BLaER1 (cell line): ENCODE results near the gene MEGF11.
"Not testable (repeated sequence)": the region's sequence is repeated elsewhere in the genome, so short reads cannot be mapped to it uniquely, and the experiment has no call there.

Experiments
- H3K27ac ChIP-seq: shearing (Covaris generic); formaldehyde crosslinking; 2 replicates; pipeline ENCODE4 v1.8.1; 2022
- H3K27me3 ChIP-seq: shearing (Covaris generic); formaldehyde crosslinking; 2 replicates; pipeline ENCODE4 v1.8.1; 2022
- H3K36me3 ChIP-seq: shearing (Covaris generic); formaldehyde crosslinking; 2 replicates; pipeline ENCODE4 v1.8.1; 2022
- H3K4me1 ChIP-seq: shearing (Covaris generic); formaldehyde crosslinking; 2 replicates; pipeline ENCODE4 v1.8.1; 2022
- H3K4me2 ChIP-seq: shearing (Covaris generic); formaldehyde crosslinking; 2 replicates; pipeline ENCODE4 v1.8.1; 2022
- H3K4me3 ChIP-seq: shearing (Covaris generic); formaldehyde crosslinking; 2 replicates; pipeline ENCODE4 v1.8.1; 2022
- H3K9ac ChIP-seq: shearing (Covaris generic); formaldehyde crosslinking; 2 replicates; pipeline ENCODE4 v1.8.1; 2022
- H3K9me3 ChIP-seq: shearing (Covaris generic); formaldehyde crosslinking; 2 replicates; pipeline ENCODE4 v1.8.1; 2022
- H4K20me1 ChIP-seq: shearing (Covaris generic); formaldehyde crosslinking; 2 replicates; pipeline ENCODE4 v1.8.1; 2022
- Cebpa-rat ChIP-seq: shearing (Covaris generic); IDR thresholded peaks from 2 replicates; pipeline ENCODE4 v1.8.1; 2022

MEGF11 gene

GRCh38 chr15:65979837-65980236, 273.7 kb downstream of the MEGF11 start:
- H3K4me2 ChIP-seq = peak overlapping the region; percentile 95
- no peaks in the 10 kb centered on the region for H3K36me3 ChIP-seq
- no peak for TF ChIP-seq Cebpa-rat

GRCh38 chr15:65979316-65979715, 274.2 kb downstream of the MEGF11 start:
- Histone ChIP-seq H3K9ac (peak overlapping the region; percentile 67), H3K4me1 (peaks cover 73% of the 10 kb centered on the region), H3K4me2 (peak overlapping the region; percentile 95), H3K9me3 (no peaks in the 10 kb centered on the region), H3K27ac (peak overlapping the region; percentile 80), H3K36me3 (no peaks in the 10 kb centered on the region), H3K4me3 (peak overlapping the region; percentile 52), H3K27me3 (peaks cover 6% of the 10 kb centered on the region; the same call in 1 of the 2 replicates), H4K20me1 (no peaks in the 10 kb centered on the region; the same call in 1 of the 2 replicates)
- TF ChIP-seq Cebpa-rat = no peak

More at GRCh38 chr15:65979837-65980236, 273.7 kb downstream of the MEGF11 start:
- H3K9ac ChIP-seq = peak overlapping the region; percentile 67
- H3K27me3 ChIP-seq = peaks cover 6% of the 10 kb centered on the region; the same call in 1 of the 2 replicates
- H3K4me1 ChIP-seq = peaks cover 73% of the 10 kb centered on the region
- no peaks in the 10 kb centered on the region for H3K9me3 ChIP-seq
- H4K20me1 ChIP-seq = no peaks in the 10 kb centered on the region; the same call in 1 of the 2 replicates
- H3K4me3 ChIP-seq = peak overlapping the region; percentile 52; the same call in 1 of the 2 replicates
- peak overlapping the region; percentile 80 for H3K27ac ChIP-seq

GRCh38 chr15:65978110-65978509, 275.4 kb downstream of the MEGF11 start:
- Histone ChIP-seq H3K4me3 (peak overlapping the region; percentile 52), H4K20me1 (no peaks in the 10 kb centered on the region; the same call in 1 of the 2 replicates), H3K27ac (peak overlapping the region; percentile 80), H3K36me3 (no peaks in the 10 kb centered on the region), H3K4me2 (peak overlapping the region; percentile 95), H3K9ac (peak overlapping the region; percentile 67; the same call in 1 of the 2 replicates), H3K4me1 (peaks cover 73% of the 10 kb centered on the region), H3K9me3 (no peaks in the 10 kb centered on the region), H3K27me3 (peaks cover 6% of the 10 kb centered on the region; the same call in 1 of the 2 replicates)
- TF ChIP-seq Cebpa-rat = no peak

- H3K9me3 ChIP-seq, H3K27me3 ChIP-seq, H3K27ac ChIP-seq, H3K4me3 ChIP-seq, H3K9ac ChIP-seq, H4K20me1 ChIP-seq, H3K36me3 ChIP-seq, H3K4me2 ChIP-seq: not testable (repeated sequence)
- H3K4me1 ChIP-seq = peaks cover 59% of the 10 kb centered on the region
Observed at GRCh38 chr15:65976196-65976595, 277.4 kb downstream of the MEGF11 start.

- H3K36me3 ChIP-seq = no peaks in the 10 kb centered on the region
- no peak overlapping the region for H3K4me2 ChIP-seq
- H3K4me1 ChIP-seq = peaks cover 13% of the 10 kb centered on the region; the same call in 1 of the 2 replicates
- no peaks in the 10 kb centered on the region for H3K27me3 ChIP-seq
- H3K4me3 ChIP-seq = no peak overlapping the region
- no peaks in the 10 kb centered on the region for H4K20me1 ChIP-seq
- no peak overlapping the region for H3K9ac ChIP-seq
- TF ChIP-seq Cebpa-rat = no peak
- H3K9me3 ChIP-seq = peaks cover 6% of the 10 kb centered on the region; the same call in 1 of the 2 replicates
- no peak overlapping the region for H3K27ac ChIP-seq
Observed at GRCh38 chr15:65971741-65971995, 281.9 kb downstream of the MEGF11 start.

- no peaks in the 10 kb centered on the region for H3K36me3 ChIP-seq
- H3K4me3 ChIP-seq = no peak overlapping the region
- peaks cover 10% of the 10 kb centered on the region; the same call in 1 of the 2 replicates for H3K4me1 ChIP-seq
- H3K27me3 ChIP-seq = no peaks in the 10 kb centered on the region
- no peak overlapping the region for H3K27ac ChIP-seq
- no peak for TF ChIP-seq Cebpa-rat
- H3K4me2 ChIP-seq = no peak overlapping the region
- no peaks in the 10 kb centered on the region for H4K20me1 ChIP-seq
- no peak overlapping the region for H3K9ac ChIP-seq
- H3K9me3 ChIP-seq = peaks cover 6% of the 10 kb centered on the region; the same call in 1 of the 2 replicates
Observed at GRCh38 chr15:65970937-65971740, 282.4 kb downstream of the MEGF11 start.

GRCh38 chr15:65969865-65970816, 283.4 kb downstream of the MEGF11 start:
- Histone ChIP-seq H3K27me3 (no peaks in the 10 kb centered on the region), H3K4me2 (no peak overlapping the region), H3K9ac (no peak overlapping the region), H4K20me1 (no peaks in the 10 kb centered on the region), H3K27ac (no peak overlapping the region), H3K4me1 (peaks cover 4% of the 10 kb centered on the region), H3K4me3 (no peak overlapping the region), H3K36me3 (no peaks in the 10 kb centered on the region), H3K9me3 (peaks cover 6% of the 10 kb centered on the region; the same call in 1 of the 2 replicates)
- no peak for TF ChIP-seq Cebpa-rat

- Histone ChIP-seq H3K4me3 (no peak overlapping the region), H3K9me3 (peaks cover 6% of the 10 kb centered on the region; the same call in 1 of the 2 replicates), H3K4me2 (no peak overlapping the region), H3K27me3 (no peaks in the 10 kb centered on the region), H3K36me3 (no peaks in the 10 kb centered on the region), H3K27ac (no peak overlapping the region), H3K9ac (no peak overlapping the region), H3K4me1 (peaks cover 19% of the 10 kb centered on the region), H4K20me1 (no peaks in the 10 kb centered on the region)
- TF ChIP-seq Cebpa-rat = no peak
Observed at GRCh38 chr15:65968511-65968910, 285.0 kb downstream of the MEGF11 start.

GRCh38 chr15:65964792-65965433, 288.6 kb downstream of the MEGF11 start:
- Histone ChIP-seq H3K27me3 (no peaks in the 10 kb centered on the region), H3K9ac (no peak overlapping the region; the same call in 1 of the 2 replicates), H3K4me3 (no peak overlapping the region), H3K36me3 (no peaks in the 10 kb centered on the region), H3K27ac (peak overlapping the region; percentile 25), H3K9me3 (no peaks in the 10 kb centered on the region), H3K4me2 (peak overlapping the region; percentile 79), H4K20me1 (no peaks in the 10 kb centered on the region), H3K4me1 (peaks cover 21% of the 10 kb centered on the region)
- TF ChIP-seq Cebpa-rat = no peak
